Nucleus accumbens (tissue), 56 donors: Measurements from ENCODE around the gene MALAT1.

Experiments used
- DNase-seq, 56 donors: peaks; one replicate each; lab custom pipeline; 2025; lab: John Stamatoyannopoulos, UW

Gene MALAT1

DNA sequence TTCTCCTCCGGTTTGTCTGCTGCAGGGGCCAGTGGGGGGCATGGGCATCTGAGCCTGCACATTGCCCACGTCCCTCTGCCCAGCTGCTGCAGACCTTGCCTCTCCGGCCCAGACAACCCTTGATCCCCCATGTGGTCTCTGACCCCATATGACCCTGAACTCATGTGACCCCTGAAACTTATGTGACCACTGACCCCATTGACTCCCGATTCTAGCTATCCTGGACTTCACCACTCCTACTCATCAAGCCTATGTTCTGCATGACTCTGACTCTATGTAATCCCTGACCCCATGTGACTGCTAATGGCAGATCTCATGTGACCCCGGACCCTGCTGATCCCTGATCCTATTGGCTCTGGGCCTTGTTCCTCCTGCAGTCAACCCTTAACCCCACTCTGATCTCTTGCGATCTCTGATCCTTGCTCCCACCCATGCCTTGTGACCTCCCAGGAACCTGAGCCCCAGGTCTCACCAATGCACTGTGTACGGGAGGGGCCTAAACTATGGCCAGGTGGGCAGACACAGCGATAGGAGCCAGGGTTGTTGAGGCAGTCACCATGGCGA is 53.6 kb downstream of the MALAT1 start:
- no peak for DNase-seq

DNA sequence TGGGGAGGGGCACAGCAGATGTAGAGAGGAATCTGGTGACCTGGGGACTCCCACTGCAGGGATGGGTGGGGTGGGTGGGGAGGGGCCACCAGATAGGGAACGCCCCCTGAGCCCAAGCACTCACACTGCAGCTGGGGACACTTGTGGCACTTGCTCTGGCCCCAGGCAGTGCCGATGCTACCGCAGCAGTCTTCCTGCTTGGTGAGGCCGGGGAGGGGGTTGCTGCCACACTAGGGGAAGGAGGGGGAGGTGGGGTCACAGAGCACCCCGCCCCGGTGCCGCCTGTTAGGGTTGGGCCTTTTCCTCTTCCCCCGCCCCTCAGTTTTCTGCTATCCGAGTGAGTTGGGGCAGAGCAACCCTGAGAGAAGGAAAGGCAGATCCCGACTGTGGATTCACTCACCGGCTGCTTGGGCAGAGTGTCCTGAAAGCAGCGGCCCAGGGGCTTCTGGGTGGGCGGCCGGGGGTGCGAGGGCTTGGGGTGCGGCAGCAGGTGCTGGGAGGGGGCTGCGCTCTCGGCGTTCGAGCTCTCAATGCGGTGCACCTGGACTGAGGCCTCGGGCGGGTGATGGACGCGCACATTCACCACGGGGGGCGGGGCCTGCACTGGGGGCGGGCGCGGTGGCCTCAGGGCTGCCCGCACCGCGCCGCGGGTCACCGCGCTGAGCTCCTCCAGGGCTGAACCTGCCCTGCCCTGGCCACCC is 54.6 kb downstream of the MALAT1 start:
- DNase-seq, result no peak

- DNase-seq, result no peak
These were observed 55.4 kb downstream of the MALAT1 start for GRCh38 chr11:65554057-65554818.

DNA sequence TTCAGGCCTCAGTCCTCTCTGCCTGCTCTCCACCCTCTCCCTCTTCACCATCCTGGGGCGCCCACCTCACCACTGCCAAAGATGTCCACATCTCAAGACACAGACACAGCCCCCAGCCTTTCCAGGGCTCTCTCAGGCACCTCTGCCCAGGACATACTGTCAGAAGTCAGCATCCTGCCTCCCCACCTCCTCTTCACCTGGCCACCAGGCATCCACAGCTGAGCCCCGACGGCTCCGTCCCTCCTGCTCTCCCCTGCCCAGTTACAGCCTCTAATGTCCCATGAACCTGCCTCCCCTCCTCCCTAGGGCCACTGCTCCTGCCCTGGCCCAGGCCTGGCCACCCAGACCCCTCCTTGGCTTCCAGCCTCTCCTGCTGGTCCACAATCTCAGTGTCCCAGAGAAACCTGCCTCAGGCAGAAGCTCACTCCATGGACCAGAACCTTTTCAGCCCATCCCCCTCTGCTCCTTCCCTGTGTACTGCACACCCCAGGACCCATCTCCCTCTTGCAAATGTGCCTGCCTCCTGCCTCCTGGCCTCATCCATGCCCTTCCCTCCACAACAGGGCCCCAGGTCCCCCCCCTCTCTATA is 56.1 kb downstream of the MALAT1 start:
- no peak for DNase-seq

- peak in 1 of 56 donors; percentile 32 for DNase-seq
These were observed 56.9 kb downstream of the MALAT1 start for GRCh38 chr11:65555693-65556231.
